HL-60 (cell line): Measurements from ENCODE around the gene ANGPTL5.

ENCODE experiments used
- DNase-seq, 2 experiments: peaks; one replicate each; pipeline ENCODE4 v3.0.0-alpha.2; 2010 to 2020; ENCODE audit warnings: low read depth in 1 of 2, low spot score in 1 of 2
- H3K27ac ChIP-seq: fragments of 250-450 bp; sonication (Bioruptor Pico); replicated peaks from 2 replicates; pipeline ENCODE4 v1.5.1; 2020; ENCODE audit warnings: mild to moderate bottlenecking, moderate library complexity
- H3K27me3 ChIP-seq: fragments of 250-450 bp; sonication (Bioruptor Pico); 2 replicates; pipeline ENCODE4 v1.5.1; 2021; ENCODE audit warnings: mild to moderate bottlenecking, moderate library complexity; ENCODE audit not compliant: insufficient read depth, poor library complexity, severe bottlenecking
- H3K4me3 ChIP-seq: replicated peaks from 2 replicates; pipeline ENCODE4 v1.5.1; 2011; ENCODE audit warnings: mild to moderate bottlenecking, control low read depth, low read length; ENCODE audit not compliant: insufficient read depth
- CTCF ChIP-seq: IDR thresholded peaks from one replicate; pipeline ENCODE4 v1.5.1; 2011; ENCODE audit warnings: low read length, control low read depth, inconsistent platforms; ENCODE audit not compliant: insufficient read depth
- GABPA ChIP-seq: IDR thresholded peaks from 2 replicates; pipeline ENCODE4 v1.6.1; 2012; ENCODE audit warnings: low read depth
- POLR2AphosphoS5 ChIP-seq: IDR thresholded peaks from 2 replicates; pipeline ENCODE4 v1.6.1; 2012; ENCODE audit warnings: low read depth
- REST ChIP-seq: IDR thresholded peaks from 2 replicates; pipeline ENCODE4 v1.6.1; 2012; ENCODE audit warnings: low read depth; ENCODE audit not compliant: insufficient replicate concordance
- SPI1 ChIP-seq: IDR thresholded peaks from 2 replicates; pipeline ENCODE4 v1.6.1; 2012; ENCODE audit warnings: low read depth, mild to moderate bottlenecking, borderline replicate concordance

Gene ANGPTL5

GRCh38 chr11:101872171-101872882 is 44.0 kb downstream of the ANGPTL5 start:
- H3K27ac ChIP-seq = no peak overlapping the region
- no peak for TF ChIP-seq REST
- no peak overlapping the region for H3K4me3 ChIP-seq
- H3K27me3 ChIP-seq = no peaks in the 10 kb centered on the region
- no peak for DNase-seq

GRCh38 chr11:101870510-101870909 is 45.8 kb downstream of the ANGPTL5 start:
- no peak for TF ChIP-seq REST
- TF ChIP-seq GABPA = no peak
- TF ChIP-seq CTCF = no peak
- TF ChIP-seq SPI1 = no peak
- TF ChIP-seq POLR2AphosphoS5 = no peak
- Histone ChIP-seq H3K27me3 (no peaks in the 10 kb centered on the region), H3K27ac (no peak overlapping the region), H3K4me3 (no peak overlapping the region)
- no peak for DNase-seq

- no peak for DNase-seq
- TF ChIP-seq GABPA = no peak
- no peak for TF ChIP-seq REST
- no peak for TF ChIP-seq SPI1
- no peak for TF ChIP-seq POLR2AphosphoS5
- H3K4me3 ChIP-seq = no peak overlapping the region
- no peak overlapping the region for H3K27ac ChIP-seq
- no peaks in the 10 kb centered on the region for H3K27me3 ChIP-seq
These were observed 48.4 kb downstream of the ANGPTL5 start for GRCh38 chr11:101867951-101868350.

GRCh38 chr11:101866619-101867491 is 49.5 kb downstream of the ANGPTL5 start:
- TF ChIP-seq REST (no peak), GABPA (no peak), CTCF (no peak), SPI1 (no peak), POLR2AphosphoS5 (no peak)
- H3K27me3 ChIP-seq = no peaks in the 10 kb centered on the region
- no peak overlapping the region for H3K4me3 ChIP-seq
- no peak for DNase-seq
- H3K27ac ChIP-seq = no peak overlapping the region
